Erythroblast (primary cell): Measurements from ENCODE around the gene RIC1.
"Not testable (repeated sequence)": the region's sequence is repeated elsewhere in the genome, so short reads cannot be mapped to it uniquely, and the experiment has no call there.

ENCODE experiments used
- GATA1 ChIP-seq: IDR thresholded peaks from 2 replicates; pipeline ENCODE4 v1.6.1; 2011; ENCODE audit warnings: low read depth, mild to moderate bottlenecking, control low read depth, low read length, moderate library complexity
- POLR2A ChIP-seq: IDR thresholded peaks from 2 replicates; pipeline ENCODE4 v1.6.1; 2011; ENCODE audit warnings: mild to moderate bottlenecking, low read length

DNA sequence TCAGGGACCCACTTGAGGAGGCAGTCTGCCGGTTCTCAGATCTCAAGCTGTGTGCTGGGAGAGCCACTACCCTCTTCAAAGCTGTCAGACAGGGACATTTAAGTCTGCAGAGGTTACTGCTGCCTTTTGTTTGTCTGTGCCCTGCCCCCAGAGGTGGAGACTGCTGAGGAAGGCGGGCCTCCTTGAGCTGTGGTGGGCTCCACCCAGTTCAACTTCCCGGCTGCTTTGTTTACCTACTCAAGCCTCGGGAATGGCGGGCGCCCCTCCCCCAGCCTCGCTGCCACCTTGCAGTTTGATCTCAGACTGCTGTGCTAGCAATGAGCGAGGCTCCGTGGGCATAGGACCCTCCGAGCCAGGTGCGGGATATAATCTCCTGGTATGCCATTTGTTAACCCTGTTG is 54.7 kb downstream of the RIC1 start:
- TF ChIP-seq POLR2A, GATA1: not testable (repeated sequence)
